IMR-90 (cell line): ENCODE data around the gene ZNF768. TPM values are rescaled to one million over a fixed set of nuclear protein-coding genes. Genes with fewer than 3 reads are reported as not detected.

Experiments used
- ATAC-seq: fragments of 200-7000 bp; cut with Tn5 transposase; 2 replicates; pipeline ENCODE4 v1.9.1; 2020; ENCODE audit warnings: low read depth, mild to moderate bottlenecking, moderate library complexity
- BruUV-seq: library from RNA; stranded (reverse); fragments of 400-500 nt; replicated peaks from 2 replicates; lab custom pipeline; 2021; lab: Mats Ljungman, UMichigan
- CTCF ChIA-PET: fragments of 300-600 bp; formaldehyde crosslinking; extraction: SDS; loops from one replicate; lab custom pipeline; 2021; ENCODE audit warnings: antibody characterized with exemption; lab: Yijun Ruan, JAX
- POLR2A ChIA-PET: fragments of 300-600 bp; sonication (Branson Sonifier 250); formaldehyde crosslinking; loops from one replicate; lab custom pipeline; 2022; ENCODE audit warnings: antibody characterized with exemption; ENCODE audit not compliant: unreplicated experiment; lab: Charles Lee
- DNase-seq: peaks from one replicate; pipeline ENCODE4 v3.0.0; 2013
- H2AFZ ChIP-seq: replicated peaks from 2 replicates; pipeline ENCODE3; 2013; ENCODE audit warnings: low read length, mild to moderate bottlenecking; ENCODE audit not compliant: poor library complexity
- H2AK5ac ChIP-seq: 2 replicates; pipeline ENCODE4 v1.6.1; 2013; ENCODE audit warnings: low read depth, low read length, inconsistent platforms
- H2AK9ac ChIP-seq: replicated peaks from 2 replicates; pipeline ENCODE3; 2013; ENCODE audit warnings: mild to moderate bottlenecking, low read depth, low read length, moderate library complexity; ENCODE audit not compliant: poor library complexity
- H2BK120ac ChIP-seq: 2 replicates; pipeline ENCODE4 v1.6.1; 2013; ENCODE audit warnings: low read depth, low read length, inconsistent platforms
- H2BK15ac ChIP-seq: 3 replicates; pipeline ENCODE4 v1.6.1; 2013; ENCODE audit warnings: low read depth, low read length, inconsistent platforms
- H2BK20ac ChIP-seq: 2 replicates; pipeline ENCODE4 v1.6.1; 2013; ENCODE audit warnings: low read depth, mild to moderate bottlenecking, inconsistent platforms, low read length, moderate library complexity
- H2BK5ac ChIP-seq: 2 replicates; pipeline ENCODE4 v1.6.1; 2013; ENCODE audit warnings: mild to moderate bottlenecking, low read depth, low read length, inconsistent platforms; ENCODE audit not compliant: poor library complexity, severe bottlenecking
- H3K14ac ChIP-seq: replicated peaks from 2 replicates; pipeline ENCODE4 v1.6.1; 2013; ENCODE audit warnings: low read depth, low read length, inconsistent platforms
- H3K18ac ChIP-seq: 2 replicates; pipeline ENCODE4 v1.6.1; 2013; ENCODE audit warnings: low read depth, low read length, control low read depth
- H3K23ac ChIP-seq: 2 replicates; pipeline ENCODE4 v1.6.1; 2013; ENCODE audit warnings: low read depth, low read length, inconsistent platforms
- H3K27ac ChIP-seq: 2 replicates; pipeline ENCODE4 v1.5.1; 2013; ENCODE audit warnings: mild to moderate bottlenecking, control low read depth, low read length; ENCODE audit not compliant: insufficient read depth
- H3K27me3 ChIP-seq: 2 replicates; pipeline ENCODE4 v1.6.1; 2013; ENCODE audit warnings: low read length; ENCODE audit not compliant: control insufficient read depth, insufficient read depth
- H3K36me3 ChIP-seq: 2 replicates; pipeline ENCODE4 v1.6.1; 2013; ENCODE audit warnings: low read length, mixed read lengths; ENCODE audit not compliant: control insufficient read depth, insufficient read depth
- H3K4ac ChIP-seq: 2 replicates; pipeline ENCODE4 v1.6.1; 2013; ENCODE audit warnings: low read depth, low read length, inconsistent platforms
- H3K4me1 ChIP-seq: 2 replicates; pipeline ENCODE4 v1.6.1; 2013; ENCODE audit warnings: low read length, mixed read lengths; ENCODE audit not compliant: control insufficient read depth, insufficient read depth
- H3K4me2 ChIP-seq: 2 replicates; pipeline ENCODE4 v1.6.1; 2013; ENCODE audit warnings: low read depth, mild to moderate bottlenecking, control low read depth, low read length, moderate library complexity
- H3K4me3 ChIP-seq: 2 replicates; pipeline ENCODE4 v1.5.1; 2013; ENCODE audit warnings: low read depth, mild to moderate bottlenecking, control low read depth, low read length, moderate library complexity; ENCODE audit not compliant: insufficient read depth
- H3K56ac ChIP-seq: 2 replicates; pipeline ENCODE4 v1.6.1; 2013; ENCODE audit warnings: low read length, inconsistent platforms; ENCODE audit not compliant: insufficient read depth; ENCODE audit errors: extremely low read depth
- H3K79me1 ChIP-seq, 2 experiments: 2 replicates each; pipeline ENCODE4 v1.6.1; 2013; ENCODE audit warnings: low read length in 2 of 2, inconsistent platforms in 1 of 2, low read depth in 1 of 2
- H3K9ac ChIP-seq: 2 replicates; pipeline ENCODE4 v1.6.1; 2013; ENCODE audit warnings: low read depth, low read length, control low read depth
- H3K9me1 ChIP-seq: 2 replicates; pipeline ENCODE4 v1.6.1; 2013; ENCODE audit warnings: low read length, inconsistent platforms; ENCODE audit not compliant: insufficient read depth
- H3K9me3 ChIP-seq: 2 replicates; pipeline ENCODE4 v1.6.1; 2013; ENCODE audit warnings: low read length; ENCODE audit not compliant: control insufficient read depth, insufficient read depth
- H4K20me1 ChIP-seq: 2 replicates; pipeline ENCODE4 v1.6.1; 2013; ENCODE audit warnings: low read length, inconsistent platforms; ENCODE audit not compliant: insufficient read depth
- H4K5ac ChIP-seq: 2 replicates; pipeline ENCODE4 v1.6.1; 2013; ENCODE audit warnings: mild to moderate bottlenecking, low read depth, low read length, control low read depth
- H4K8ac ChIP-seq, 2 experiments: 2 replicates each; pipeline ENCODE4 v1.6.1; 2013; ENCODE audit warnings: low read depth in 2 of 2, low read length in 2 of 2, control low read depth in 1 of 2, inconsistent platforms in 1 of 2
- H4K91ac ChIP-seq: 2 replicates; pipeline ENCODE4 v1.6.1; 2013; ENCODE audit warnings: low read depth, low read length, inconsistent platforms; ENCODE audit not compliant: insufficient read depth
- BHLHE40 ChIP-seq: fragments of 150-350 bp; IDR thresholded peaks from 2 replicates; pipeline ENCODE4 v1.6.1; 2016; ENCODE audit warnings: mild to moderate bottlenecking, low read depth, low read length
- CTCF ChIP-seq: conservative IDR thresholded peaks from 2 replicates; pipeline ENCODE4 v1.5.1; 2012; ENCODE audit warnings: mild to moderate bottlenecking, low read depth, low read length, improper control_type of control experiment
- ELK1 ChIP-seq: fragments of 150-350 bp; IDR thresholded peaks from 2 replicates; pipeline ENCODE4 v1.6.1; 2016; ENCODE audit warnings: low read depth, mild to moderate bottlenecking, low read length, moderate library complexity, borderline replicate concordance
- FOS ChIP-seq: fragments of 150-350 bp; IDR thresholded peaks from 2 replicates; pipeline ENCODE4 v1.6.1; 2016; ENCODE audit warnings: low read depth, low read length
- MAFK ChIP-seq: IDR thresholded peaks from 2 replicates; pipeline ENCODE4 v1.6.1; 2012; ENCODE audit warnings: low read depth, low read length, improper control_type of control experiment
- NFE2L2 ChIP-seq: fragments of 150-350 bp; IDR thresholded peaks from 2 replicates; pipeline ENCODE4 v1.6.1; 2016; ENCODE audit warnings: low read depth, mild to moderate bottlenecking, low read length
- POLR2A ChIP-seq: IDR thresholded peaks from 2 replicates; pipeline ENCODE4 v1.6.1; 2012; ENCODE audit warnings: mild to moderate bottlenecking, low read depth, low read length
- RAD21 ChIP-seq: IDR thresholded peaks from 2 replicates; pipeline ENCODE4 v1.6.1; 2012; ENCODE audit warnings: low read length, improper control_type of control experiment
- RCOR1 ChIP-seq: IDR thresholded peaks from 2 replicates; pipeline ENCODE4 v1.6.1; 2012; ENCODE audit warnings: mild to moderate bottlenecking, low read length, improper control_type of control experiment; ENCODE audit not compliant: insufficient replicate concordance
- RFX5 ChIP-seq: IDR thresholded peaks from 2 replicates; pipeline ENCODE4 v1.8.0; 2012; ENCODE audit warnings: low read depth, mild to moderate bottlenecking, low read length, moderate library complexity
- SMC3 ChIP-seq: fragments of 150-350 bp; IDR thresholded peaks from 2 replicates; pipeline ENCODE4 v1.6.1; 2016; ENCODE audit warnings: low read depth, mild to moderate bottlenecking, antibody characterized with exemption, low read length, moderate library complexity
- USF2 ChIP-seq: fragments of 150-350 bp; IDR thresholded peaks from 2 replicates; pipeline ENCODE4 v1.6.1; 2017; ENCODE audit warnings: mild to moderate bottlenecking, antibody characterized with exemption, low read length, low read depth
- WGBS, 2 experiments: methylation state at CpG; one replicate each; pipeline versions ENCODE4 v1.1.5 to v1.1.7; 2013; ENCODE audit warnings: missing lambda C conversion rate in 2 of 2; ENCODE audit not compliant: insufficient read length in 1 of 2; ENCODE audit errors: extremely low coverage in 2 of 2; 5-methylcytosine and 5-hydroxymethylcytosine counted together
- dilution Hi-C: fragments of 300-500 bp; cut with HindIII; formaldehyde crosslinking; loops from one replicate; pipeline ENCODE4 v1.14.3; 2018; ENCODE audit warnings: low sequenced_read_pairs; ENCODE audit not compliant: unreplicated experiment
- in situ Hi-C: fragments of 300-500 bp; cut with MboI; formaldehyde crosslinking; loops from 3 replicates; pipeline ENCODE4 v1.14.3; 2019; ENCODE audit warnings: low sequenced_read_pairs, inconsistent platforms, mixed read lengths
- intact Hi-C: fragments of 100-400 bp; cut with micrococcal nuclease; formaldehyde crosslinking; loops from 2 replicates; pipeline ENCODE4 v1.10.0; 2022
- polyA plus RNA-seq, 3 experiments: library from polyadenylated mRNA; depleted of rRNA; stranded (reverse); fragments of >200 nt; gene quantifications; 2 replicates each; pipeline ENCODE4 v1.2.3, GENCODE V29; 2012; ENCODE audit warnings: low replicate concordance in 1 of 3
- total RNA-seq: library from RNA; depleted of rRNA; stranded (reverse); fragments of >200 nt; gene quantifications from 2 replicates; pipeline ENCODE4 v1.2.3, GENCODE V29; 2012

Gene ZNF768
- total and polyA plus RNA-seq, 2 of the 4 experiments (the other 2 are of a cell fraction): 9.3 to 22.1 TPM

- no peaks in the 10 kb centered on the region for H3K36me3 ChIP-seq
- H4K20me1 ChIP-seq: no peaks in the 10 kb centered on the region
- no peak overlapping the region for H3K27ac ChIP-seq
- H4K91ac ChIP-seq: no peak overlapping the region
- no peak overlapping the region for H3K4ac ChIP-seq
- POLR2A ChIA-PET: interaction anchor here (0.6 kb wide), 1 partner anchor 725 kb away, joined by 18 read pairs; no protein-coding TSS in a partner anchor
- no peak overlapping the region for H2AK9ac ChIP-seq
- no peak overlapping the region for H3K18ac ChIP-seq
- H3K4me3 ChIP-seq: no peak overlapping the region
- H2BK15ac ChIP-seq: no peak overlapping the region
- no peak overlapping the region for H3K23ac ChIP-seq
- no peak overlapping the region for H2BK20ac ChIP-seq
- no peak overlapping the region for H4K5ac ChIP-seq
- H4K8ac ChIP-seq: no peak overlapping the region
- H3K14ac ChIP-seq: no peak overlapping the region
- H3K56ac ChIP-seq: no peak overlapping the region
- H2AK5ac ChIP-seq: no peak overlapping the region
- no peak overlapping the region for H2BK120ac ChIP-seq
- no peaks in the 10 kb centered on the region for H3K9me3 ChIP-seq
- no peak overlapping the region for H3K4me2 ChIP-seq
- intact Hi-C loops: no loop called here
- no TSS peak for BruUV-seq
- dilution Hi-C loops: no loop called here
- ATAC-seq: no peak
- no peak for TF ChIP-seq FOS
- TF ChIP-seq MAFK: no peak
- no peak for TF ChIP-seq POLR2A
- no peak for TF ChIP-seq ELK1
- no peak for TF ChIP-seq RFX5
- TF ChIP-seq USF2: no peak
- TF ChIP-seq NFE2L2: no peak
- TF ChIP-seq RAD21: no peak
- TF ChIP-seq BHLHE40: no peak
- TF ChIP-seq CTCF: no peak
- no peak for TF ChIP-seq RCOR1
- no peak for TF ChIP-seq SMC3
- H2AFZ ChIP-seq: no peak overlapping the region
- CTCF ChIA-PET: no interaction called here
- H3K9ac ChIP-seq: no peak overlapping the region
- in situ Hi-C loops: no loop called here
- H3K27me3 ChIP-seq: peaks cover 30% of the 10 kb centered on the region
- no CpG with 5 or more reads among the region's 4 CpGs for WGBS, 2 experiments
- H3K4me1 ChIP-seq: no peaks in the 10 kb centered on the region
- no peak overlapping the region for H2BK5ac ChIP-seq
- no peak for DNase-seq
- H3K9me1 ChIP-seq: no peaks in the 10 kb centered on the region
- no peaks in the 10 kb centered on the region for H3K79me1 ChIP-seq
Measured at GRCh38 chr16:30509081-30509765, 17.1 kb downstream of the ZNF768 start.
